GM10266 (cell line): ENCODE measurements around the gene KRT33A.
"Not testable (repeated sequence)": the region's sequence is repeated elsewhere in the genome, so short reads cannot be mapped to it uniquely, and the experiment has no call there.

ENCODE experiments used
- DNase-seq: peaks from one replicate; pipeline ENCODE4 v3.0.0; 2012; ENCODE audit errors: extremely low spot score
- CTCF ChIP-seq: IDR thresholded peaks from 2 replicates; pipeline ENCODE4 v1.5.1; 2012; ENCODE audit warnings: mild to moderate bottlenecking, low read depth; ENCODE audit not compliant: control insufficient read depth, insufficient read depth; ENCODE audit errors: missing control alignments

The KRT33A gene

GRCh38 chr17:41350381-41350878 lies at the start of gene KRT33A:
TSS of gene KRT33A (minus strand) at chr17:41350828. CDS start at chr17:41350767, 61 bp downstream.
- not testable (repeated sequence) for DNase-seq

- no peak for TF ChIP-seq CTCF
- no peak for DNase-seq
Measured at GRCh38 chr17:41396996-41397660, 46.5 kb upstream of the KRT33A start, which contains the start of gene KRT31. TSS of gene KRT31 (minus strand) at chr17:41397608. CDS start at chr17:41397539, 69 bp downstream.

- no peak for DNase-seq
- no peak for TF ChIP-seq CTCF
Measured at GRCh38 chr17:41396340-41396739, 45.7 kb upstream of the KRT33A start.

GRCh38 chr17:41395611-41396010 lies 45.0 kb upstream of the KRT33A start:
- no peak for TF ChIP-seq CTCF
- DNase-seq = no peak

- not testable (repeated sequence) for DNase-seq
Measured at GRCh38 chr17:41395044-41395443, 44.4 kb upstream of the KRT33A start.

GRCh38 chr17:41394254-41394996 lies 43.8 kb upstream of the KRT33A start:
- no peak for DNase-seq
- no peak for TF ChIP-seq CTCF

- no peak for TF ChIP-seq CTCF
- no peak for DNase-seq
Measured at GRCh38 chr17:41393826-41394225, 43.2 kb upstream of the KRT33A start.

- no peak for TF ChIP-seq CTCF
- DNase-seq = no peak
Measured at GRCh38 chr17:41393294-41393693, 42.7 kb upstream of the KRT33A start.
